K562 (cell line): ENCODE data around the gene FAM53C. TPM values are rescaled to one million over a fixed set of nuclear protein-coding genes. Genes with fewer than 3 reads are reported as not detected.

Experiments
- CBX1 ChIP-seq: sonication (generic); IDR thresholded peaks from 2 replicates; pipeline ENCODE4 v1.6.1; 2016; ENCODE audit warnings: antibody characterized with exemption, low read depth, mild to moderate bottlenecking
- CXXC5 ChIP-seq: fragments of 250-450 bp; sonication (Bioruptor Pico); IDR thresholded peaks from 2 replicates; pipeline ENCODE4 v1.8.0; 2022; ENCODE audit warnings: inconsistent platforms, mild to moderate bottlenecking, moderate library complexity
- FIP1L1 ChIP-seq: fragments of 200-400 bp; formaldehyde crosslinking; IDR thresholded peaks from 2 replicates; pipeline ENCODE4 v1.6.1; 2018; ENCODE audit warnings: mild to moderate bottlenecking, low read depth, low read length; ENCODE audit not compliant: poor library complexity, severe bottlenecking
- HMG20B ChIP-seq: fragments of 250-450 bp; sonication (Bioruptor Pico); IDR thresholded peaks from 2 replicates; pipeline ENCODE4 v1.5.0; 2021; ENCODE audit warnings: mild to moderate bottlenecking
- MBD2 ChIP-seq: sonication (generic); IDR thresholded peaks from 2 replicates; pipeline ENCODE4 v1.6.1; 2016; ENCODE audit warnings: low read depth, borderline replicate concordance
- NBN ChIP-seq: fragments of 450-650 bp; IDR thresholded peaks from 2 replicates; pipeline ENCODE4 v1.6.1; 2016; ENCODE audit warnings: low read depth, mild to moderate bottlenecking
- NR3C1 ChIP-seq: sonication (generic); formaldehyde crosslinking; IDR thresholded peaks from 2 replicates; pipeline ENCODE4 v1.8.1; 2022; ENCODE audit warnings: missing genetic modification reagents
- POLR3A ChIP-seq: IDR thresholded peaks from 2 replicates; pipeline ENCODE4 v1.6.1; 2011; ENCODE audit warnings: borderline replicate concordance, mild to moderate bottlenecking, moderate library complexity; ENCODE audit not compliant: insufficient read length, insufficient read depth; ENCODE audit errors: extremely low read depth
- RBM15 ChIP-seq: fragments of 200-400 bp; formaldehyde crosslinking; IDR thresholded peaks from 2 replicates; pipeline ENCODE4 v1.6.1; 2018; ENCODE audit warnings: mild to moderate bottlenecking, low read length, moderate library complexity; ENCODE audit not compliant: insufficient read depth
- RCOR1 ChIP-seq, 2 experiments: IDR thresholded peaks; 2 replicates each; pipeline ENCODE4 v1.6.1; 2012; ENCODE audit warnings: low read depth in 2 of 2, low read length in 2 of 2, borderline replicate concordance in 1 of 2, improper control_type of control experiment in 1 of 2
- TFAM ChIP-seq: fragments of 250-450 bp; sonication (Bioruptor Pico); conservative IDR thresholded peaks from 2 replicates; pipeline ENCODE4 v1.5.0; 2021; ENCODE audit warnings: mild to moderate bottlenecking, moderate library complexity
- THRAP3 ChIP-seq: fragments of 450-650 bp; IDR thresholded peaks from 2 replicates; pipeline ENCODE4 v1.6.1; 2016; ENCODE audit warnings: mild to moderate bottlenecking, inconsistent platforms, borderline replicate concordance
- ZFP1 ChIP-seq: fragments of 450-650 bp; formaldehyde crosslinking; IDR thresholded peaks from 2 replicates; pipeline ENCODE4 v1.4.0; 2020; ENCODE audit warnings: mild to moderate bottlenecking, mixed read lengths
- ZNF3 ChIP-seq: fragments of 250-450 bp; sonication (Bioruptor Pico); IDR thresholded peaks from 2 replicates; pipeline ENCODE4 v1.5.0; 2021; ENCODE audit warnings: mild to moderate bottlenecking, moderate library complexity
- polyA plus RNA-seq, 8 experiments: library from polyadenylated mRNA; depleted of rRNA in 4 of 8; stranded (reverse) in 5 of 8; unstranded in 3 of 8; fragments of >200 nt; fragmentation: Nextera tagmentation in 2 of 8; fragmentation: Illumina TruSeq in 1 of 8; extraction: Ambion mirVana in 2 of 8; extraction: Trizol in 1 of 8; gene quantifications; 2 replicates each; pipeline versions ENCODE4 v1.2.1 to v1.2.3, GENCODE V29; 2011 to 2014; ENCODE audit warnings: inconsistent platforms in 1 of 8, missing spikeins in 1 of 8
- total RNA-seq, 7 experiments: library from RNA; depleted of rRNA in 6 of 7; stranded (reverse); fragments of >200 nt in 6 of 7; fragmentation: Illumina TruSeq in 2 of 7; extraction: Trizol in 2 of 7; gene quantifications; 2 replicates each; pipeline versions ENCODE4 v1.2.1 to v1.2.3, GENCODE V29; 2011 to 2021; ENCODE audit warnings: low replicate concordance in 1 of 7
- TF ChIP-seq, protein P1 (sequence below): fragments of 450-650 bp; IDR thresholded peaks from 2 replicates; pipeline ENCODE4 v1.6.1; 2017; ENCODE audit warnings: antibody characterized with exemption, mild to moderate bottlenecking
- TF ChIP-seq, protein P2 (sequence below): fragments of 250-450 bp; sonication (Bioruptor Pico); IDR thresholded peaks from 2 replicates; pipeline ENCODE4 v1.9.0; 2021; ENCODE audit warnings: mild to moderate bottlenecking
- TF ChIP-seq, protein P3 (sequence below): fragments of 450-650 bp; IDR thresholded peaks from 2 replicates; pipeline ENCODE4 v1.6.1; 2018; ENCODE audit not compliant: partially characterized antibody
- TF ChIP-seq, protein P4 (sequence below): sonication (generic); formaldehyde crosslinking; IDR thresholded peaks from 2 replicates; pipeline ENCODE4 v1.8.0; 2022; ENCODE audit warnings: mild to moderate bottlenecking, missing genetic modification reagents
- TF ChIP-seq, protein P5 (sequence below): sonication (generic); formaldehyde crosslinking; IDR thresholded peaks from 2 replicates; pipeline ENCODE4 v1.8.1; 2023; ENCODE audit warnings: mild to moderate bottlenecking, missing genetic modification reagents, moderate library complexity

FAM53C gene
- total and polyA plus RNA-seq, 9 of the 15 experiments (the other 6 are each of a cell fraction or from before 2014, with no cell fraction given): 9.7 to 38.5 (median 25.2) TPM

GRCh38 chr5:138354926-138355378 lies 16.9 kb downstream of the FAM53C start (continued):
- TF ChIP-seq, protein P1, sequence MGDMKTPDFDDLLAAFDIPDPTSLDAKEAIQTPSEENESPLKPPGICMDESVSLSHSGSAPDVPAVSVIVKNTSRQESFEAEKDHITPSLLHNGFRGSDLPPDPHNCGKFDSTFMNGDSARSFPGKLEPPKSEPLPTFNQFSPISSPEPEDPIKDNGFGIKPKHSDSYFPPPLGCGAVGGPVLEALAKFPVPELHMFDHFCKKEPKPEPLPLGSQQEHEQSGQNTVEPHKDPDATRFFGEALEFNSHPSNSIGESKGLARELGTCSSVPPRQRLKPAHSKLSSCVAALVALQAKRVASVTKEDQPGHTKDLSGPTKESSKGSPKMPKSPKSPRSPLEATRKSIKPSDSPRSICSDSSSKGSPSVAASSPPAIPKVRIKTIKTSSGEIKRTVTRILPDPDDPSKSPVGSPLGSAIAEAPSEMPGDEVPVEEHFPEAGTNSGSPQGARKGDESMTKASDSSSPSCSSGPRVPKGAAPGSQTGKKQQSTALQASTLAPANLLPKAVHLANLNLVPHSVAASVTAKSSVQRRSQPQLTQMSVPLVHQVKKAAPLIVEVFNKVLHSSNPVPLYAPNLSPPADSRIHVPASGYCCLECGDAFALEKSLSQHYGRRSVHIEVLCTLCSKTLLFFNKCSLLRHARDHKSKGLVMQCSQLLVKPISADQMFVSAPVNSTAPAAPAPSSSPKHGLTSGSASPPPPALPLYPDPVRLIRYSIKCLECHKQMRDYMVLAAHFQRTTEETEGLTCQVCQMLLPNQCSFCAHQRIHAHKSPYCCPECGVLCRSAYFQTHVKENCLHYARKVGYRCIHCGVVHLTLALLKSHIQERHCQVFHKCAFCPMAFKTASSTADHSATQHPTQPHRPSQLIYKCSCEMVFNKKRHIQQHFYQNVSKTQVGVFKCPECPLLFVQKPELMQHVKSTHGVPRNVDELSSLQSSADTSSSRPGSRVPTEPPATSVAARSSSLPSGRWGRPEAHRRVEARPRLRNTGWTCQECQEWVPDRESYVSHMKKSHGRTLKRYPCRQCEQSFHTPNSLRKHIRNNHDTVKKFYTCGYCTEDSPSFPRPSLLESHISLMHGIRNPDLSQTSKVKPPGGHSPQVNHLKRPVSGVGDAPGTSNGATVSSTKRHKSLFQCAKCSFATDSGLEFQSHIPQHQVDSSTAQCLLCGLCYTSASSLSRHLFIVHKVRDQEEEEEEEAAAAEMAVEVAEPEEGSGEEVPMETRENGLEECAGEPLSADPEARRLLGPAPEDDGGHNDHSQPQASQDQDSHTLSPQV: no peak
- TF ChIP-seq THRAP3: no peak
- TF ChIP-seq RBM15: no peak
- TF ChIP-seq NBN: no peak
- TF ChIP-seq, protein P2, sequence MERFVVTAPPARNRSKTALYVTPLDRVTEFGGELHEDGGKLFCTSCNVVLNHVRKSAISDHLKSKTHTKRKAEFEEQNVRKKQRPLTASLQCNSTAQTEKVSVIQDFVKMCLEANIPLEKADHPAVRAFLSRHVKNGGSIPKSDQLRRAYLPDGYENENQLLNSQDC: no peak
- TF ChIP-seq, protein P3, sequence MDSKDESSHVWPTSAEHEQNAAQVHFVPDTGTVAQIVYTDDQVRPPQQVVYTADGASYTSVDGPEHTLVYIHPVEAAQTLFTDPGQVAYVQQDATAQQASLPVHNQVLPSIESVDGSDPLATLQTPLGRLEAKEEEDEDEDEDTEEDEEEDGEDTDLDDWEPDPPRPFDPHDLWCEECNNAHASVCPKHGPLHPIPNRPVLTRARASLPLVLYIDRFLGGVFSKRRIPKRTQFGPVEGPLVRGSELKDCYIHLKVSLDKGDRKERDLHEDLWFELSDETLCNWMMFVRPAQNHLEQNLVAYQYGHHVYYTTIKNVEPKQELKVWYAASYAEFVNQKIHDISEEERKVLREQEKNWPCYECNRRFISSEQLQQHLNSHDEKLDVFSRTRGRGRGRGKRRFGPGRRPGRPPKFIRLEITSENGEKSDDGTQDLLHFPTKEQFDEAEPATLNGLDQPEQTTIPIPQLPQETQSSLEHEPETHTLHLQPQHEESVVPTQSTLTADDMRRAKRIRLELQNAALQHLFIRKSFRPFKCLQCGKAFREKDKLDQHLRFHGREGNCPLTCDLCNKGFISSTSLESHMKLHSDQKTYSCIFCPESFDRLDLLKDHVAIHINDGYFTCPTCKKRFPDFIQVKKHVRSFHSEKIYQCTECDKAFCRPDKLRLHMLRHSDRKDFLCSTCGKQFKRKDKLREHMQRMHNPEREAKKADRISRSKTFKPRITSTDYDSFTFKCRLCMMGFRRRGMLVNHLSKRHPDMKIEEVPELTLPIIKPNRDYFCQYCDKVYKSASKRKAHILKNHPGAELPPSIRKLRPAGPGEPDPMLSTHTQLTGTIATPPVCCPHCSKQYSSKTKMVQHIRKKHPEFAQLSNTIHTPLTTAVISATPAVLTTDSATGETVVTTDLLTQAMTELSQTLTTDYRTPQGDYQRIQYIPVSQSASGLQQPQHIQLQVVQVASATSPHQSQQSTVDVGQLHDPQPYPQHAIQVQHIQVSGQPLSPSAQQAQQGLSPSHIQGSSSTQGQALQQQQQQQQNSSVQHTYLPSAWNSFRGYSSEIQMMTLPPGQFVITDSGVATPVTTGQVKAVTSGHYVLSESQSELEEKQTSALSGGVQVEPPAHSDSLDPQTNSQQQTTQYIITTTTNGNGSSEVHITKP: peak; percentile 42
- peak; percentile 58; the same call in 1 of the 2 replicates for TF ChIP-seq CXXC5 (CRISPR knock-in tag)
- 0 out of 4 replicates have a peak, but pooled peaks of 1 of the 2 experiments have one; percentile 35 for TF ChIP-seq RCOR1 (IDR thresholded peaks at IDR 0.05; ENCODE audit: borderline replicate concordance in 1 of 2, low read depth in 2 of 2, low read length in 2 of 2)
- TF ChIP-seq ZFP1 (CRISPR knock-in tag): no peak
- TF ChIP-seq POLR3A: no peak
- no peak for TF ChIP-seq ZNF3
- TF ChIP-seq NR3C1 (CRISPR knock-in tag): no peak
- TF ChIP-seq, protein P4, sequence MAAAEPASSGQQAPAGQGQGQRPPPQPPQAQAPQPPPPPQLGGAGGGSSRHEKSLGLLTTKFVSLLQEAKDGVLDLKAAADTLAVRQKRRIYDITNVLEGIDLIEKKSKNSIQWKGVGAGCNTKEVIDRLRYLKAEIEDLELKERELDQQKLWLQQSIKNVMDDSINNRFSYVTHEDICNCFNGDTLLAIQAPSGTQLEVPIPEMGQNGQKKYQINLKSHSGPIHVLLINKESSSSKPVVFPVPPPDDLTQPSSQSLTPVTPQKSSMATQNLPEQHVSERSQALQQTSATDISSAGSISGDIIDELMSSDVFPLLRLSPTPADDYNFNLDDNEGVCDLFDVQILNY (CRISPR knock-in tag): no peak
- TF ChIP-seq, protein P5, sequence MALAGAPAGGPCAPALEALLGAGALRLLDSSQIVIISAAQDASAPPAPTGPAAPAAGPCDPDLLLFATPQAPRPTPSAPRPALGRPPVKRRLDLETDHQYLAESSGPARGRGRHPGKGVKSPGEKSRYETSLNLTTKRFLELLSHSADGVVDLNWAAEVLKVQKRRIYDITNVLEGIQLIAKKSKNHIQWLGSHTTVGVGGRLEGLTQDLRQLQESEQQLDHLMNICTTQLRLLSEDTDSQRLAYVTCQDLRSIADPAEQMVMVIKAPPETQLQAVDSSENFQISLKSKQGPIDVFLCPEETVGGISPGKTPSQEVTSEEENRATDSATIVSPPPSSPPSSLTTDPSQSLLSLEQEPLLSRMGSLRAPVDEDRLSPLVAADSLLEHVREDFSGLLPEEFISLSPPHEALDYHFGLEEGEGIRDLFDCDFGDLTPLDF: no peak
- TF ChIP-seq MBD2: 0 out of 2 replicates have a peak, but pooled peaks have one; percentile 45
- no peak for TF ChIP-seq TFAM (CRISPR knock-in tag)
- no peak for TF ChIP-seq FIP1L1
- TF ChIP-seq CBX1: no peak
- no peak for TF ChIP-seq HMG20B (CRISPR knock-in tag)
